SK-N-DZ (cell line): ENCODE measurements around the gene NPDC1.

ENCODE experiments used
- DNase-seq: peaks from one replicate; pipeline ENCODE4 v3.0.0-alpha.2; 2015; ENCODE audit warnings: low spot score

Gene NPDC1

GRCh38 chr9:137026384-137026783 is 19.6 kb downstream of the NPDC1 start:
- DNase-seq = no peak

- peak; percentile 72 for DNase-seq
Measured at GRCh38 chr9:137025517-137025966, 20.4 kb downstream of the NPDC1 start.

- no peak for DNase-seq
Measured at GRCh38 chr9:137023583-137023991, 22.4 kb downstream of the NPDC1 start.

- DNase-seq = no peak
Measured at GRCh38 chr9:137023157-137023556, 22.8 kb downstream of the NPDC1 start.

GRCh38 chr9:137022662-137023008 is 23.3 kb downstream of the NPDC1 start:
- no peak for DNase-seq

- DNase-seq = no peak
Measured at GRCh38 chr9:137021979-137022661, 23.9 kb downstream of the NPDC1 start.

- no peak for DNase-seq
Measured at GRCh38 chr9:137021568-137021978, 24.4 kb downstream of the NPDC1 start.

- DNase-seq = no peak
Measured at GRCh38 chr9:137020771-137021567, 25.0 kb downstream of the NPDC1 start.

GRCh38 chr9:137019891-137020683 is 25.9 kb downstream of the NPDC1 start:
- DNase-seq = no peak

GRCh38 chr9:137018761-137019559 is 27.0 kb downstream of the NPDC1 start:
- no peak for DNase-seq

GRCh38 chr9:137017791-137018497 is 28.0 kb downstream of the NPDC1 start:
- DNase-seq = no peak

- DNase-seq = no peak
Measured at GRCh38 chr9:137017071-137017470, 28.9 kb downstream of the NPDC1 start.

GRCh38 chr9:137016436-137016835 is 29.5 kb downstream of the NPDC1 start:
- no peak for DNase-seq

GRCh38 chr9:137015976-137016375 is 30.0 kb downstream of the NPDC1 start:
- DNase-seq = no peak

- DNase-seq = no peak
Measured at GRCh38 chr9:137015540-137015930, 30.4 kb downstream of the NPDC1 start.

- no peak for DNase-seq
Measured at GRCh38 chr9:137014776-137015539, 31.0 kb downstream of the NPDC1 start.

- no peak for DNase-seq
Measured at GRCh38 chr9:137014166-137014565, 31.8 kb downstream of the NPDC1 start.

- DNase-seq = no peak
Measured at GRCh38 chr9:137013571-137013940, 32.4 kb downstream of the NPDC1 start.

- no peak for DNase-seq
Measured at GRCh38 chr9:137012694-137013570, 33.0 kb downstream of the NPDC1 start.
